Measurements from ENCODE around the gene SEMA3A. TPM values are rescaled to one million over a fixed set of nuclear protein-coding genes. Genes with fewer than 3 reads are reported as not detected.
"Not testable (repeated sequence)": the region's sequence is repeated elsewhere in the genome, so short reads cannot be mapped to it uniquely, and the experiment has no call there.

The SEMA3A gene
- total RNA-seq, 4 donors from 2014 or later = 0.15 to 4.6 (median 0.69) TPM

DNA sequence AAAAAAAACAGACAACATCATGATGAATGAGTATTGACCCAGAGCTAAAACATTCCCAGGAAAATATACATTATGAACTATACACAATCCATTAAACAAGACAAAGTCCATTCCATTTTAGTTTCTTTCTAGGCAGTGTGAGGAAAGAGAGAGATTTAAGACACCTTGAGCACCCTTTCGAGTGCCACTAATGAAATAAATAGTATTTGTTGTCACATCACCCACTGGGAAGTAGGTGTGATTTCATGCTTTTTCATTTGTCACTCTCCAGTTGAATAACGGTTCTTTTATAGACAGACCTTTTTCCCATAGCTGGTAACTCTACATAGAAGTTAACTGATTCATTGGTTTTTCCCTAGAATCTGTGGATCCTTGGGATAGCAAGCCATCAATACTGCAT lies 29.9 kb upstream of the SEMA3A start:
- no peak for DNase-seq
- intact Hi-C loops (cut with DNase I) = no loop called here
- Histone ChIP-seq H3K27ac (no peak overlapping the region), H3K27me3 (no peaks in the 10 kb centered on the region), H3K4me3 (no peak overlapping the region), H3K4me1 (no peaks in the 10 kb centered on the region), H3K36me3 (no peaks in the 10 kb centered on the region), H3K9me3 (no peaks in the 10 kb centered on the region)
- TF ChIP-seq POLR2A (IDR thresholded peaks at IDR 0.05) (no peak), CTCF (IDR thresholded peaks at IDR 0.05) (no peak)
- 63 to 80% methylated on average over 2 of the region's 2 CpGs for WGBS, 2 donors

DNA sequence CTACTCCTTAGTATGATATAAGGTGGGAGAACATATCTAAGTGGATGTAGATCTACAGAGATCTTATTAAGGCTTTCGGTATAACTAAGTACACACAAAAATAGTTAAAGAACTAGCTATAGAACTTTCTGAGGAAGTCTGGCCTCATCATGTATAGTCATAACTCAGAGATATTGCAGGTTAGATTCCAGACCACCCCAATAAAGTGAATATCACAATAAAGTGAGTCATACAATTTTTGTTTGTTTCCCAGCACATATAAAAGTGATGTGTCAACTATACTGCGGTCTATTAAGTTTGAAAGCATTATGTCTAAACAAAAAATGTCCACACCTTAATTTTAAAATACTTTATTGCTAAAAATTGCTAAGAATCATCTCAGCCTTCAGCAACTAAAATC lies 24.7 kb upstream of the SEMA3A start:
- intact Hi-C loops (cut with DNase I) = no loop called here
- no peaks in the 10 kb centered on the region for H3K9me3 ChIP-seq
- DNase-seq = no peak
- H3K27me3 ChIP-seq = no peaks in the 10 kb centered on the region
- no peak for TF ChIP-seq CTCF (IDR thresholded peaks at IDR 0.05)
- no peak for TF ChIP-seq POLR2A (IDR thresholded peaks at IDR 0.05)
- H3K36me3 ChIP-seq = no peaks in the 10 kb centered on the region
- WGBS, 2 donors = 81 to 84% methylated on average over 2 of the region's 2 CpGs
- no peaks in the 10 kb centered on the region for H3K4me1 ChIP-seq
- H3K27ac ChIP-seq = no peak overlapping the region
- no peak overlapping the region for H3K4me3 ChIP-seq

GRCh38 chr7:84218681-84219080 lies 24.1 kb upstream of the SEMA3A start:
- no peak for TF ChIP-seq POLR2A (IDR thresholded peaks at IDR 0.05)
- no peak for TF ChIP-seq CTCF (IDR thresholded peaks at IDR 0.05)
- no peak for DNase-seq
- Histone ChIP-seq H3K36me3 (no peaks in the 10 kb centered on the region), H3K4me3 (no peak overlapping the region), H3K27ac (no peak overlapping the region), H3K4me1 (no peaks in the 10 kb centered on the region), H3K27me3 (no peaks in the 10 kb centered on the region), H3K9me3 (no peaks in the 10 kb centered on the region)
- 20 to 21% methylated on average over 2 of the region's 2 CpGs for WGBS, 2 donors
- intact Hi-C loops (cut with DNase I) = no loop called here

- Histone ChIP-seq H3K4me3 (no peak overlapping the region), H3K27me3 (no peaks in the 10 kb centered on the region), H3K27ac (no peak overlapping the region), H3K4me1 (no peaks in the 10 kb centered on the region), H3K9me3 (no peaks in the 10 kb centered on the region), H3K36me3 (no peaks in the 10 kb centered on the region)
- intact Hi-C loops (cut with DNase I) = no loop called here
- 42 to 74% methylated on average over 1 of the region's 1 CpG for WGBS, 2 donors
- TF ChIP-seq POLR2A (IDR thresholded peaks at IDR 0.05) = no peak
- TF ChIP-seq CTCF (IDR thresholded peaks at IDR 0.05) = no peak
- DNase-seq = no peak
These were observed 21.9 kb upstream of the SEMA3A start for GRCh38 chr7:84216472-84216871.

- 67 to 85% methylated on average over 6 of the region's 6 CpGs for WGBS, 2 donors
These were observed 20.2 kb upstream of the SEMA3A start for GRCh38 chr7:84214757-84215156.

GRCh38 chr7:84210301-84210700 lies 15.7 kb upstream of the SEMA3A start:
- Histone ChIP-seq H3K4me3 (no peak overlapping the region), H3K4me1 (no peaks in the 10 kb centered on the region), H3K27me3 (no peaks in the 10 kb centered on the region), H3K27ac (no peak overlapping the region), H3K36me3 (no peaks in the 10 kb centered on the region), H3K9me3 (no peaks in the 10 kb centered on the region)
- intact Hi-C loops (cut with DNase I) = no loop called here
- DNase-seq = no peak
- 83 to 88% methylated on average over 3 of the region's 3 CpGs for WGBS, 2 donors
- no peak for TF ChIP-seq CTCF (IDR thresholded peaks at IDR 0.05)
- TF ChIP-seq POLR2A (IDR thresholded peaks at IDR 0.05) = no peak

More at GRCh38 chr7:84214757-84215156, 20.2 kb upstream of the SEMA3A start:
- H3K27ac ChIP-seq; intact Hi-C loops (cut with DNase I); H3K4me1 ChIP-seq; DNase-seq; H3K27me3 ChIP-seq; H3K9me3 ChIP-seq; H3K4me3 ChIP-seq; H3K36me3 ChIP-seq: not testable (repeated sequence)

Data from esophagus squamous epithelium (tissue), 5 donors.